T-helper 2 cell treated with Interferon-gamma antibody and Interleukin-4, amounts not matched to agents 5 μg/mL and 100 μg/mL, for 36 hours (primary cell): ENCODE data around the gene PTPRN2.
"Not testable (repeated sequence)": the region's sequence is repeated elsewhere in the genome, so short reads cannot be mapped to it uniquely, and the experiment has no call there.

Experiments used
- DNase-seq: peaks from one replicate; pipeline ENCODE4 v3.0.0; 2021; ENCODE audit warnings: low spot score
- H3K27ac Mint-ChIP-seq: one replicate; pipeline ENCODE4 v1.8.0; 2021; ENCODE audit warnings: mild to moderate bottlenecking, mixed read lengths
- H3K27me3 Mint-ChIP-seq: one replicate; pipeline ENCODE4 v1.8.0; 2021; ENCODE audit warnings: low read depth, mixed read lengths
- H3K36me3 Mint-ChIP-seq: one replicate; pipeline ENCODE4 v1.8.0; 2021; ENCODE audit warnings: low read depth, mixed read lengths
- H3K4me1 Mint-ChIP-seq: one replicate; pipeline ENCODE4 v1.8.0; 2021; ENCODE audit warnings: low read depth, mixed read lengths
- H3K4me3 Mint-ChIP-seq: one replicate; pipeline ENCODE4 v1.8.0; 2022; ENCODE audit warnings: mild to moderate bottlenecking, moderate library complexity, mixed read lengths
- H3K9me3 Mint-ChIP-seq: one replicate; pipeline ENCODE4 v1.8.0; 2021; ENCODE audit warnings: mixed read lengths

The PTPRN2 gene

DNA sequence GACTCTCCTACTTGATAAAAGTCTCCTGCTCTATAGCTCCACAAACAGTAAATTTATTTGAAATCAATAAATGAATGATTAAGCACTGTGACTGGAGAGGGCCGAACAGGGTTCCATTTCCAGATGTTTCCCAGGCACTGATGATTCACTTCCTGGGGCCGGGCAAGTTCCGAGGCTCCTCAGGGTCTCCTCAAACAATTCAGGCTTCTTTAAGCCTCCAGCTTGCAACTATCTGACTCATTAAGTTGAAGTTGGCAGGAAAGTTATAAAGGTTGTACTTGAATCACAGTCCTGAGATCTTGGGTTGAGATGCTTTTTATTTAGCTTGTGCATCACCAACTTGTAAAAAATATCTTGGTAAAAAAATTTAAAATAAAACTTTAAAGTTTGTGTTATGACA, 637.9 kb downstream of the PTPRN2 start:
- Mint-ChIP-seq H3K27ac (no peak overlapping the region), H3K4me3 (no peak overlapping the region), H3K9me3 (peaks cover 12% of the 10 kb centered on the region), H3K4me1 (no peaks in the 10 kb centered on the region), H3K27me3 (no peaks in the 10 kb centered on the region), H3K36me3 (no peaks in the 10 kb centered on the region)
- no peak for DNase-seq

DNA sequence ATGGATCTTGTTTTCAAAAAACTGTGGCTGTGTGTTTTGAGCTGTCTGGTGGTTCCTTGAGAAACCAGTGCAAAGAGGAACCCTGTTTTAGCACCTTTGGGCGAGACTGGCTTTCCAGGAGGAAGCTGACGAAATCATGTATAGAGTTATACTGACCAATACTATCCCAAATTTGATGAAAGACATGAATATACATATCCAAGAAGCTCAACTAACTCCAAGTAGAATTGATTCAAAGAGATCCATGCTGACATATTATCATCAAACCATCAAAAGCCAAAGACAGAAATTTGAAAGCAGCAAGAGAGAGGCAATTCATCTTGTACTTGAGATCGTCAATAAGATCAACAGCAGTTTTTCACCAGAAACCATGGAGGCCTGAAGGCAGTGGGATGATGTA, 640.1 kb downstream of the PTPRN2 start:
- no peak for DNase-seq
- Mint-ChIP-seq H3K9me3 (peaks cover 20% of the 10 kb centered on the region), H3K36me3 (no peaks in the 10 kb centered on the region), H3K27me3 (no peaks in the 10 kb centered on the region), H3K4me3 (no peak overlapping the region), H3K4me1 (no peaks in the 10 kb centered on the region), H3K27ac (no peak overlapping the region)

DNA sequence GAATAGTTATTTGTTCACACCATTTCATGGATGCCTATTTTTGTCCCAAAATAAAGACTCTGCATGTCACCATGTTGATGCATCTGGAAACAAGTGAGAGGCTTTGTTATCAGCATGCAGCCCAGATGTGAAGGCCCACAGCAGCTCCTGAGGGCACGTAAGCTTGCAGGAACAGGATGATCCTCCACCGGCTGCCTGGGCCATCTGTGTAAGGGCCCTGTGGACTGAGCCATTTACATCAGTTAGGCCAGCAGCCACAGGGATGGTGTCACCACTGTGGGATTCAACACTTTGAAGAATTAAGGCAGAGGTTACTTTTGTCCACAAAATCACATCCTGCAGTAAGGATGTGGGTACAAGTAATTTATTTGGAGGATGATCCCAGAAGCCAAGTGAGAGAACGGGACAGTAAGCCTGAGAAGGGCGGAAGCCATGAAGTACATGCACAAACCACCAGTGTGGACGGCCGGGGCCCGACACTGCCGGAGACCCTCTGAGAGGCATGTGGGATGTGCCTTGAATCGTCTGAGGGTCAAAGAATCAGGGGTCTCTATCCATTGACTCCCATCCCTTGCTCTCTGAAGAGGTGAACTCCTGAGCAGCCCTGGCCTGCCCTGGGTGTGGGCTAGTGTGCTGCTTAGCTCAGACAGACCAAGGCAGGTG, 641.1 kb downstream of the PTPRN2 start:
- Mint-ChIP-seq H3K27me3 (no peaks in the 10 kb centered on the region), H3K9me3 (peaks cover 20% of the 10 kb centered on the region), H3K4me1 (no peaks in the 10 kb centered on the region), H3K36me3 (no peaks in the 10 kb centered on the region), H3K4me3 (no peak overlapping the region), H3K27ac (no peak overlapping the region)
- DNase-seq: no peak

DNA sequence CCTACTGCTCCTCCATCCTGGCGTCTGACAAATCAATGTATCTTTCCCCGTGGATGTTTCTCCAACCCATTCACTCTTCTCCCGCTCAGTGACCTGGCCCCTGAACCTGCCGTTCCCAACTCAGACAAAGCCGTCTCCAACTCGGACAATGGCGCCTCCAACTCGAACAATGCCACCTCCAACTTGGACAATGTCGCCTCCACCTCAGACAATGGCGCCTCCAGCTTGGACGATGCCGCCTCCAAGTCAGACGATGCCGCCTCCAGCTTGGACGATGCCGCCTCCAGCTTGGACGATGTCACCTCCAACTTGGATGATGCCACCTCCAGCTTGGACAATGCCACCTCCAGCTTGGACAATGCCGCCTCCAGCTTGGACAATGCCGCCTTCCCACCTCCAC, 642.2 kb downstream of the PTPRN2 start:
- no peaks in the 10 kb centered on the region for H3K27me3 Mint-ChIP-seq
- DNase-seq: no peak
- peaks cover 24% of the 10 kb centered on the region for H3K9me3 Mint-ChIP-seq
- no peak overlapping the region for H3K27ac Mint-ChIP-seq
- no peak overlapping the region for H3K4me3 Mint-ChIP-seq
- H3K36me3 Mint-ChIP-seq: no peaks in the 10 kb centered on the region
- H3K4me1 Mint-ChIP-seq: no peaks in the 10 kb centered on the region

DNA sequence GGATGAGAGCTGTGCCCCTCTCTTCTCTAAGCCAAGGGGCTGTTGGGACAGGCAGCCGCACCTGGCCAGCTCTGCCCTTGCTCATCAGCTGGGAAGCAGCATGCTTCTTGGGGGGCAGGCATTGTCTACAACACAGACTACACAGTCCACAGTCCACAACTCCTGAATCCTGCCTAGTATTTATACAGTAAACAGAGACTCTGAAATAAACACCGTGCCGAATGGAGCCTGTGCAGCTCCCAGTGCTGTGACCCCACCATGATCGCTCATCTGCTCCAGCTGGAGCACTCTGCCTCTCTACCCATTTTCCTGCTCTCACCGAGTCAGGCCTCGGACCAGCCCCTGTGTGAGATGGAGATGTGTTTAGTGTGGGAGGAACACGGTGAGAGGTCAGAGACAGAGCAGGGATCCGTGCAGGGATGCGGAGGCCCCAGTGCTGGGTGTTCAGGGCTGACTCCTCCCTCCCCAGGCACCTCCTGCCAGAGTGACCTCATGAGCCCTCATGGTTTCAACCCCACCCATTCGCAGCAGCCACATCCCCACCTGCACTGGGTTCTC, 642.8 kb downstream of the PTPRN2 start:
- H3K9me3 Mint-ChIP-seq: peaks cover 24% of the 10 kb centered on the region
- no peaks in the 10 kb centered on the region for H3K27me3 Mint-ChIP-seq
- DNase-seq: no peak
- no peaks in the 10 kb centered on the region for H3K36me3 Mint-ChIP-seq
- no peaks in the 10 kb centered on the region for H3K4me1 Mint-ChIP-seq
- no peak overlapping the region for H3K4me3 Mint-ChIP-seq
- no peak overlapping the region for H3K27ac Mint-ChIP-seq

DNA sequence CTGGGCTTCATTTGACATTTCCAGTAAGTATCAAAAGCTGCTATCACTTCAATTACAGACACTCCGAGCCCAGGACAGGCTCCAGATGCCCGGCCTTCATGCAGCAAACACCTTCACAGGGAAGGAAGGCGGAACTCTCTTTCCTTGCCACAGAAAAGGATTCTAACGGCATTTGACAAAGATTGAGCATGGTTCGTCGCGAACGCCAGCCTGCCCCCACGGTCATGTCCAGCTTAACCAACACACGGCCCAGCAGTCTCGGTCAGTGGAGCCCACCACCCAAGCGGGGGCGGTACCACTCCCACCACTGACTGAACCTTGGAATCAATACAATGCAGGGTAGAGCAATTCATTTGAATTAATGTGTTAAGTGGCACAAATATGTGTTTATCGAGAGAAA, 643.6 kb downstream of the PTPRN2 start:
- DNase-seq: no peak
- no peak overlapping the region for H3K4me3 Mint-ChIP-seq
- H3K36me3 Mint-ChIP-seq: no peaks in the 10 kb centered on the region
- H3K9me3 Mint-ChIP-seq: peaks cover 24% of the 10 kb centered on the region
- no peak overlapping the region for H3K27ac Mint-ChIP-seq
- H3K27me3 Mint-ChIP-seq: no peaks in the 10 kb centered on the region
- H3K4me1 Mint-ChIP-seq: no peaks in the 10 kb centered on the region

DNA sequence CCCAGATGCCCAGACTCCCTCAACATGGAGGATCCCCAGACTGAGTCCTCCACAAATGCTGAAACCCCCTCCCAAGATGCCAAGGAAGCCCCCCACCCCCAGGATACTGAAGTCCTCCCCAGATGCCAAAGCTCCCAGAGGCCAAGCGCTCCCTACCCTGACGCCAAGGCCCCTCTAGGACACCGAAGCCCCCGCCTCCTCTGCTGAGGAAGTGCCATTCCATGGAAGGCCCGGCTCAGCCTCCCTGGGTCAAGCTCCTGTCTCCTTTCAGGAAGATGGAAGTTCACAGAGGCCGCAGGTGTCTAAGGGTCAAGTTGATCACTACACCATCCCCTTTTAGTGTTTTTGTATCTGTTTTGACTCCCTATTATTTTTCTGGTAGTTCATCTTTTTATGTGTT, 644.1 kb downstream of the PTPRN2 start:
- no peak overlapping the region for H3K27ac Mint-ChIP-seq
- no peaks in the 10 kb centered on the region for H3K4me1 Mint-ChIP-seq
- H3K36me3 Mint-ChIP-seq: no peaks in the 10 kb centered on the region
- no peak for DNase-seq
- no peak overlapping the region for H3K4me3 Mint-ChIP-seq
- no peaks in the 10 kb centered on the region for H3K27me3 Mint-ChIP-seq
- H3K9me3 Mint-ChIP-seq: peaks cover 27% of the 10 kb centered on the region

DNA sequence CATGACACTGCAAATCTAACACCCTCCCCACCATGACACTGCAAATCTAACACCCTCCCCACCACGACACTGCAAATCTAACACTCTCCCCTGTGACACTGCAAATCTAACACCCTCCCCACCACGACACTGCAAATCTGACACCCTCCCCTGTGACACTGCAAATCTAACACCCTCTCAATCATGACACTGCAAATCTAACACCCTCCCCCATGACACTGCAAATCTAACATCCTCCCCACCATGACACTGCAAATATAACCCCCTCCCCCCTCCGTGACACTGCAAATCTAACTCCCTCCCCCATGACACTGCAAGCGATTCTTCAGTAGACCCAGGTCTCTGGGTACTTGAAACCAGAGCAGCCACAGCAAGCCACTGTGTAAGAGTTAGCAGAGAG, 646.4 kb downstream of the PTPRN2 start:
- Mint-ChIP-seq H3K4me1 (no peaks in the 10 kb centered on the region), H3K27me3 (no peaks in the 10 kb centered on the region), H3K4me3 (no peak overlapping the region), H3K27ac (no peak overlapping the region), H3K36me3 (no peaks in the 10 kb centered on the region), H3K9me3 (peaks cover 29% of the 10 kb centered on the region)
- no peak for DNase-seq

DNA sequence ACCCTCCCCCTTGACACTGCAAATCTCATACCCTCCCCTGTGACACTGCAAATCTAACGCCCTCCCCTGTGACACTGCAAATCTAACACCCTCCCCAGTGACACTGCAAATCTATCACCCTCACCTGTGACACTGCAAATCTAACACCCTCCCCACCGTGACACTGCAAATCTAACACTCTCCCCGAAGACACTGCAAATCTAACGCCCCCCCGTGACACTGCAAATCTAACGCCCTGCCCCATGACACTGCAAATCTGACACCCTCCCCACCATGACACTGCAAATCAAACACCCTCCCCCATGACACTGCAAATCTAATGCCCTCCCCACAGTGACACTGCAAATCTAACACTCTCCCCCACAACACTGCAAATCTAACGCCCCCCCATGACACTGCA, 647.1 kb downstream of the PTPRN2 start:
- H3K27ac Mint-ChIP-seq: no peak overlapping the region
- H3K36me3 Mint-ChIP-seq: no peaks in the 10 kb centered on the region
- H3K27me3 Mint-ChIP-seq: no peaks in the 10 kb centered on the region
- H3K4me1 Mint-ChIP-seq: no peaks in the 10 kb centered on the region
- DNase-seq: no peak
- H3K4me3 Mint-ChIP-seq: no peak overlapping the region
- peaks cover 34% of the 10 kb centered on the region for H3K9me3 Mint-ChIP-seq

DNA sequence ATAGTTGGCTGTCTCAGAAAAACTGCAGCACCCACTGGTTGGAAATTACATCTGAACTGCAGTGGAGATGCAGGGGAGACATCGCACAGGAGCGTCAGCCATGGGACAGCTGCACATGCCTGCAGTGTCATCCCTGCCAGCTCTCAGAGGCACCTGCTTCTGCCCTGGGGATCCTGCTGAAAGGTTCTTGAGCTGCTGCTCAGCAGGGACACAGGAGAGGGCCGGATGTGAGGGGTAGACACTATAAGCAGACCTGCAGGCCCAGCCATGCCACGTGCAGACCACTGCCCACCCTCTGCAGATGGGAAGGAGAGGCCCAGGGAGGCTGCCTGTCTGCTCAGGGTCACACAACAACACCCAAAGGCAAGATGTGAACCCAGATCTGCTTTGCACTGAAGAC, 649.4 kb downstream of the PTPRN2 start:
- peaks cover 1% of the 10 kb centered on the region for H3K36me3 Mint-ChIP-seq
- DNase-seq: no peak
- H3K4me1 Mint-ChIP-seq: no peaks in the 10 kb centered on the region
- no peak overlapping the region for H3K4me3 Mint-ChIP-seq
- H3K9me3 Mint-ChIP-seq: peaks cover 53% of the 10 kb centered on the region
- no peak overlapping the region for H3K27ac Mint-ChIP-seq
- H3K27me3 Mint-ChIP-seq: no peaks in the 10 kb centered on the region

DNA sequence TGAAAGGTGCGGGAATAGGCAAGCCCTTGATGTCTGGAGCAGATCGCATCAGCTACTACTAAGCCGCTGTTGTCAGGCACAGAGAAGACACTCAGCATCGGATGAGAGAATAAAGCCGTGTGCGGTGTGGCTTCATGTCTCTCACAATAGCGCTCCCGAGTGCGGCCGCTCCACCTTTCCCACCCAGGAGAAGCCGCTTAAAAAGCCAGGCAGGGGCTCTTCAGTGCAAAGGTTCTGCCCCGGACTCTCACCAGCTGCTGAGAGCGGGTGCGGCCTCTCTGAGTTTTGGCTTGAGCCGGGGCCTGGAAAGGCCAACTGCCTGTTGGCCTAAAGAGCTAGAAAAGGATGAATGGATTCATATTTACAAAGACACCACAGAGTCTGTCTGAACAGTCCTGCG, 650.2 kb downstream of the PTPRN2 start:
- H3K36me3 Mint-ChIP-seq: peaks cover 3% of the 10 kb centered on the region
- H3K9me3 Mint-ChIP-seq: peaks cover 51% of the 10 kb centered on the region
- H3K4me3 Mint-ChIP-seq: no peak overlapping the region
- no peak overlapping the region for H3K27ac Mint-ChIP-seq
- H3K27me3 Mint-ChIP-seq: no peaks in the 10 kb centered on the region
- no peaks in the 10 kb centered on the region for H3K4me1 Mint-ChIP-seq
- DNase-seq: no peak

DNA sequence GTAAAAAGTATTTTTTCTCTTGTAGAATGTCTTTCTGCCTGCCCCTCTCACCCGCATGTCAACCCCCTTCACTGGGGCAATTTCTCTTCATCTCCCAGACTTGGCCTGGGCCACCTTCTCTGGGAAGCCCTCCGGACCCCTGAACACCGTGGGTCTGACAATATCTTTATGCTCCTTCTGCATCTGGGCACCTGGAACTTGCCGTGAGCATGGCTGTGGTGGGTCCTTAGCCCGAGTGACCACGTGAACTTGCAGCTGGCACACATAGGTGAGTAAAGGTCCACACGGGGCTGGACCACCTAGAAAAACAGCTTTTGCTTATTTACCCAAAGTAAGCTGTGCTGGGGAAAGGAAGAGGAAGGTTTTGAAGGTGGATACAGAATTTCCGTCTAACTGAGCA, 650.6 kb downstream of the PTPRN2 start:
- Mint-ChIP-seq H3K4me1 (no peaks in the 10 kb centered on the region), H3K4me3 (no peak overlapping the region), H3K9me3 (peaks cover 55% of the 10 kb centered on the region)

DNA sequence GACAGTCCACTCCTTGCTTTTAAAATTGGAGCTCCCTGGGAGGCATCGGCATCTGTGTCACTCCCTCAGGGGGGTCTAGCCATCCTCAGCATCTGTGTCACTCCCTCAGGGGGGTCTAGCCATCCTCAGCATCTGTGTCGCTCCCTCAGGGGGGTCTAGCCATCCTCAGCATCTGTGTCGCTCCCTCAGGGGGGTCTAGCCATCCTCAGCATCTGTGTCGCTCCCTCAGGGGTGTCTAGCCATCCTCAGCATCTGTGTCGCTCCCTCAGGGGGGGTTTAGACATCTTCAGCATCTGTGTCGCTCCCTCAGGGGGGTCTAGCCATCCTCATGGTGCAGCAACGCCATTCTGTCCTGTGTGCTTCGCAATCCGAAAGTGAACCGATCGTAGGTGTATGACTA, 651.9 kb downstream of the PTPRN2 start:
- H3K27ac Mint-ChIP-seq: not testable (repeated sequence)

More for the DNA sequence above, 650.6 kb downstream of the PTPRN2 start:
- H3K27ac Mint-ChIP-seq: no peak overlapping the region
- no peak for DNase-seq
- no peaks in the 10 kb centered on the region for H3K27me3 Mint-ChIP-seq
- H3K36me3 Mint-ChIP-seq: peaks cover 5% of the 10 kb centered on the region

DNA sequence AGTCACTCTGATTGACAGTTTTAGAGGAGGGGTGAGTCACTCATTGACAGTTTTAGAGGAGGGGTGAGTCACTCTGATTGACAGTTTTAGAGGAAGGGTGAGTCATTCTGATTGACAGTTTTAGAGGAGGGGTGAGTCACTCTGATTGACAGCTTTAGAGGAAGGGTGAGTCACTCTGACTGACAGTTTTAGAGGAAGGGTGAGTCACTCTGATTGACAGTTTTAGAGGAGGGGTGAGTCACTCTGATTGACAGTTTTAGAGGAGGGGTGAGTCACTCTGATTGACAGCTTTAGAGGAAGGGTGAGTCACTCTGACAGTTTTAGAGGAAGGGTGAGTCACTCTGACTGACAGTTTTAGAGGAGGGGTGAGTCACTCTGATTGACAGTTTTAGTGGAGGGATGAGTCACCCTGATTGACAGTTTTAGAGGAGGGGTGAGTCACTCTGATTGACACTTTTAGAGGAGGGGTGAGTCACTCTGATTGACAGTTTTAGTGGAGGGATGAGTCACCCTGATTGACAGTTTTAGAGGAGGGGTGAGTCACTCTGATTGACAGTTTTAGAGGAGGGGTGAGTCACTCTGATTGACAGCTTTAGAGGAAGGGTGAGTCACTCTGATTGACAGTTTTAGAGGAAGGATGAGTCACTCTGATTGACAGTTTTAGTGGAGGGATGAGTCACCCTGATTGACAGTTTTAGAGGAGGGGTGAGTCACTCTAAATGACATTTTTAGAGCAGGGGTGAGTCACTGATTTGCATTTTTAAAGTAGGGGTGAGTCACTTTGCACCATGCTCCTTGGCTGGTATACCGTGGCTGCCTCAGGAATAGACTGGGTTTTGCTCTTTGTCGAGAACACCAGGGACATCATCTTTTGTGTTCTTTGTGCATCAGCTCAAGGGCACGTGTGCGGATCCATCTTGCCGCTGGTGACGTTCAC, 654.1 kb downstream of the PTPRN2 start:
- H3K4me1 Mint-ChIP-seq, DNase-seq, H3K27me3 Mint-ChIP-seq, H3K4me3 Mint-ChIP-seq, H3K27ac Mint-ChIP-seq, H3K36me3 Mint-ChIP-seq: not testable (repeated sequence)
- H3K9me3 Mint-ChIP-seq: peaks cover 59% of the 10 kb centered on the region

More for the DNA sequence above, 651.9 kb downstream of the PTPRN2 start:
- not testable (repeated sequence) for H3K27me3 Mint-ChIP-seq, H3K36me3 Mint-ChIP-seq, DNase-seq, H3K4me1 Mint-ChIP-seq, H3K4me3 Mint-ChIP-seq
- peaks cover 57% of the 10 kb centered on the region for H3K9me3 Mint-ChIP-seq
